Measurements from ENCODE around the gene ZNF385B.

Gene ZNF385B

DNA sequence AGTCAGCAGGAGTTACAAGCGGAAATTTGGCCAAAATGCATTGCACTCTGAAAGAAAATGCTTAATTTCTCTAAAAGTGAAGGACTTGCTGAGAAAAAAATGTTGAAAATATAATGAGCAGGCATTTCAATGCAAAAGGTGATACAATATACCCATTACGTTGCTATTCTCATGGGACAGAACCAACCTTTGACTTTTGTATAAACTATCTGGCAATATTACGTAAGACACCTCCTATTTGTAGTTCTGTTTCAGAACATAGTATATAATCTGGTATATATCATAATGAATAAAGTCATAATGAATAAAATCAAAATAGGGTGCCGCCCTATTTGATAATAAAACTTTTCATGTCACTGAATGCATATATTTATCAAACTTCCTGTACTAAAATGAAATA lies 310.6 kb downstream of the ZNF385B start:
- Histone ChIP-seq H3K27ac (ENCODE audit: low read depth, low read length, poor library complexity, severe bottlenecking) (no peak overlapping the region), H4K20me1 (ENCODE audit: insufficient read depth, low read length) (no peaks in the 10 kb centered on the region), H3K79me2 (ENCODE audit: insufficient read depth, low read length) (no peaks in the 10 kb centered on the region), H2AFZ (ENCODE audit: low read length) (no peak overlapping the region), H3K4me2 (ENCODE audit: low read length) (no peak overlapping the region), H3K4me1 (ENCODE audit: insufficient read depth, low read length, severe bottlenecking) (no peaks in the 10 kb centered on the region), H3K9me2 (ENCODE audit: low read depth, low read length) (no peaks in the 10 kb centered on the region), H3K9me3 (ENCODE audit: low read length) (no peaks in the 10 kb centered on the region), H3K9ac (ENCODE audit: low read length) (no peak overlapping the region), H3K36me3 (ENCODE audit: insufficient read depth, low read length) (no peaks in the 10 kb centered on the region), H3K27me3 (ENCODE audit: insufficient read depth, low read length) (no peaks in the 10 kb centered on the region), H3F3A (ENCODE audit: insufficient read depth, low read length) (no peaks in the 10 kb centered on the region), H3K4me3 (ENCODE audit: low read depth, low read length, poor library complexity, severe bottlenecking) (no peak overlapping the region)
- TF ChIP-seq, protein P1, sequence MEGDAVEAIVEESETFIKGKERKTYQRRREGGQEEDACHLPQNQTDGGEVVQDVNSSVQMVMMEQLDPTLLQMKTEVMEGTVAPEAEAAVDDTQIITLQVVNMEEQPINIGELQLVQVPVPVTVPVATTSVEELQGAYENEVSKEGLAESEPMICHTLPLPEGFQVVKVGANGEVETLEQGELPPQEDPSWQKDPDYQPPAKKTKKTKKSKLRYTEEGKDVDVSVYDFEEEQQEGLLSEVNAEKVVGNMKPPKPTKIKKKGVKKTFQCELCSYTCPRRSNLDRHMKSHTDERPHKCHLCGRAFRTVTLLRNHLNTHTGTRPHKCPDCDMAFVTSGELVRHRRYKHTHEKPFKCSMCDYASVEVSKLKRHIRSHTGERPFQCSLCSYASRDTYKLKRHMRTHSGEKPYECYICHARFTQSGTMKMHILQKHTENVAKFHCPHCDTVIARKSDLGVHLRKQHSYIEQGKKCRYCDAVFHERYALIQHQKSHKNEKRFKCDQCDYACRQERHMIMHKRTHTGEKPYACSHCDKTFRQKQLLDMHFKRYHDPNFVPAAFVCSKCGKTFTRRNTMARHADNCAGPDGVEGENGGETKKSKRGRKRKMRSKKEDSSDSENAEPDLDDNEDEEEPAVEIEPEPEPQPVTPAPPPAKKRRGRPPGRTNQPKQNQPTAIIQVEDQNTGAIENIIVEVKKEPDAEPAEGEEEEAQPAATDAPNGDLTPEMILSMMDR (IDR thresholded peaks at IDR 0.05; ENCODE audit: low read length), result no peak
- TF ChIP-seq EZH2 (IDR thresholded peaks at IDR 0.05; ENCODE audit: borderline replicate concordance, low read length), result no peak

DNA sequence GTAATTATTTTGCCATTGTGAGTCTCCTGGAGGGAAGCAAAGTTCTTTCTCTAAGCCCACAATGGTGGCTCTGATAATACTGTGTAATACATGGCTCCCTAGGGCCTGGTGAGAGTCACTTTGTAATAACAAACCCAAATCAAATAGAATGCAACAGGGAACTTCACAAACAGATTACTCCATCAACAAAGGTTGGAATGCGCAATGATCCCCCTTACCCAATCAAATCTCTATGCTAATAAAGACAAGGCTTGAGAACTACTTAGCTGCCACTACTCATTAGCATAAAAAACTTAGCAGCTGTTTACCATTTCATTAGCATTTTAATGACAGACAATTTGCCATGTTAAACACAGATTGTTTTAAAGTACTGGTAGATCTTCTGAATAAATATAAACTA lies 311.2 kb downstream of the ZNF385B start:
- H3K4me2 ChIP-seq (ENCODE audit: low read length), result no peak overlapping the region
- no peaks in the 10 kb centered on the region for H3F3A ChIP-seq (ENCODE audit: insufficient read depth, low read length)
- H4K20me1 ChIP-seq (ENCODE audit: insufficient read depth, low read length), result no peaks in the 10 kb centered on the region
- H2AFZ ChIP-seq (ENCODE audit: low read length), result no peak overlapping the region
- no peaks in the 10 kb centered on the region for H3K79me2 ChIP-seq (ENCODE audit: insufficient read depth, low read length)
- H3K9me3 ChIP-seq (ENCODE audit: low read length), result no peaks in the 10 kb centered on the region
- no peak overlapping the region for H3K4me3 ChIP-seq (ENCODE audit: low read depth, low read length, poor library complexity, severe bottlenecking)
- H3K9me2 ChIP-seq (ENCODE audit: low read depth, low read length), result no peaks in the 10 kb centered on the region
- TF ChIP-seq, protein P1 (IDR thresholded peaks at IDR 0.05; ENCODE audit: low read length), result no peak
- no peak for TF ChIP-seq EZH2 (IDR thresholded peaks at IDR 0.05; ENCODE audit: borderline replicate concordance, low read length)
- no peaks in the 10 kb centered on the region for H3K36me3 ChIP-seq (ENCODE audit: insufficient read depth, low read length)
- no peaks in the 10 kb centered on the region for H3K4me1 ChIP-seq (ENCODE audit: insufficient read depth, low read length, severe bottlenecking)
- H3K9ac ChIP-seq (ENCODE audit: low read length), result no peak overlapping the region
- H3K27me3 ChIP-seq (ENCODE audit: insufficient read depth, low read length), result no peaks in the 10 kb centered on the region
- no peak overlapping the region for H3K27ac ChIP-seq (ENCODE audit: low read depth, low read length, poor library complexity, severe bottlenecking)

DNA sequence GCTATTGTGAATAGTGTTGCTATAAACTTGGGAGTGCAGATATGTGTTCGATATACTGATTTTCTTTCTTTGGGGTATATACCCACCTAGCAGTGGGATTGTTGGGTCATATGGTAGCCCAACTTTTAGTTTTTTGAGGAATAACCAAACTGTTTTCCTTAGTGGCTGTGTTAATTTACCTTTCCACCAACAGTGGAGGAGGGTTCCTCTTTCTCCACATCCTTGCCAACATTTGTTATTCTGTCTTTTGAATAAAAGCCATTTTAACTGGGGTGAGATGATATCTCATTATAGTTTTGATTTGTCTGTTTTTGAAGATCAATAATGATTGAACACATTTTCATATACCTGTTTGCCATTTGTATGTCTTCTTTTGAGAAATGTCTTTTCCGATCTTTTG lies 314.8 kb downstream of the ZNF385B start:
- Histone ChIP-seq H3F3A (ENCODE audit: insufficient read depth, low read length) (no peaks in the 10 kb centered on the region; the same call in 1 of the 2 replicates), H3K9ac (ENCODE audit: low read length) (no peak overlapping the region), H3K4me2 (ENCODE audit: low read length) (no peak overlapping the region), H3K4me1 (ENCODE audit: insufficient read depth, low read length, severe bottlenecking) (no peaks in the 10 kb centered on the region), H3K79me2 (ENCODE audit: insufficient read depth, low read length) (no peaks in the 10 kb centered on the region), H3K27ac (ENCODE audit: low read depth, low read length, poor library complexity, severe bottlenecking) (no peak overlapping the region), H4K20me1 (ENCODE audit: insufficient read depth, low read length) (no peaks in the 10 kb centered on the region), H3K27me3 (ENCODE audit: insufficient read depth, low read length) (no peaks in the 10 kb centered on the region), H2AFZ (ENCODE audit: low read length) (no peak overlapping the region), H3K9me2 (ENCODE audit: low read depth, low read length) (no peaks in the 10 kb centered on the region), H3K9me3 (ENCODE audit: low read length) (no peaks in the 10 kb centered on the region), H3K4me3 (ENCODE audit: low read depth, low read length, poor library complexity, severe bottlenecking) (no peak overlapping the region), H3K36me3 (ENCODE audit: insufficient read depth, low read length) (no peaks in the 10 kb centered on the region)
- TF ChIP-seq, protein P1 (IDR thresholded peaks at IDR 0.05; ENCODE audit: low read length), result no peak
- no peak for TF ChIP-seq EZH2 (IDR thresholded peaks at IDR 0.05; ENCODE audit: borderline replicate concordance, low read length)

Measured in OCI-LY1 (cell line).